GM12875 (cell line): ENCODE measurements around the gene ABHD16A.

Experiments
- H3K4me3 ChIP-seq: one replicate; pipeline ENCODE4 v1.5.1; 2011; ENCODE audit warnings: low read depth, low read length, control low read depth
- CTCF ChIP-seq: IDR thresholded peaks from 2 replicates; pipeline ENCODE4 v1.5.1; 2011; ENCODE audit warnings: low read depth, mild to moderate bottlenecking, control low read depth, inconsistent platforms, low read length, moderate library complexity, borderline replicate concordance; ENCODE audit not compliant: insufficient read depth

Gene ABHD16A

DNA sequence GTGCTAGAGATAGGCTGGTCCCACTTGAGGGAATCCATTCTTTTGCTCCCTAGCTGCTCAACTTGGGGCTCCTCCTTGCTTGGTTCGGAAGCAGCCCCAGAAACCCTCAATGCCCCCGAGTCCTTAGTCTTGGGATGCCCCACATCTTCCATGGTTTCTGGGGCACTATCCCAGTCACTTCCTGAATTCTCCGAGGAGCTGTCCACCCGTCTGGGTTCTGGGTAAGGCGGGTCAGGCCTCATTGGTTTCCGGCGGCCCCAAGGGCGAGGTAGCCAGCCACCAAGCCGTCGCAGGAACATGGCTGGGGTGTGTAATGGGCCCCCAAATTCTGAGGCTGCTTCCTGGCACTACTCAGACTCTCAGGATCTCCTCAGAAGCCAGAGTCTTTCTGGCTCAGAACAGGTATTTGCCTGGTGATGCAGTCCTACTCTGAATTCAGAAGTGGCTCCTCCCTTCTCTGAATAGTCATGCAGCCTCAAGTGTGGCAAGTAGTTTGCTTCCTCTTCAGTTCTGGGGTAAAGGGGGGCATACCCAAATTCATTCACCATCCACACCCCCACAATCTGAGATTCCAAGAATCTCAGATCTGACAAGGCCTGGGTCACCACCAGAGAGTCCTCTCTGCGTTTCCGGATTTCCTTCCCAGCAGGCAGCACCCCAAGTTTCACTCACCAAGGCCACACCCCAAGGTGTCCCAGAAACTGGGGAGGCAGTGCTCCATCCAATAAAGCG, 43.3 kb downstream of the ABHD16A start:
- no peak for TF ChIP-seq CTCF
- H3K4me3 ChIP-seq = peak overlapping the region; percentile 61

DNA sequence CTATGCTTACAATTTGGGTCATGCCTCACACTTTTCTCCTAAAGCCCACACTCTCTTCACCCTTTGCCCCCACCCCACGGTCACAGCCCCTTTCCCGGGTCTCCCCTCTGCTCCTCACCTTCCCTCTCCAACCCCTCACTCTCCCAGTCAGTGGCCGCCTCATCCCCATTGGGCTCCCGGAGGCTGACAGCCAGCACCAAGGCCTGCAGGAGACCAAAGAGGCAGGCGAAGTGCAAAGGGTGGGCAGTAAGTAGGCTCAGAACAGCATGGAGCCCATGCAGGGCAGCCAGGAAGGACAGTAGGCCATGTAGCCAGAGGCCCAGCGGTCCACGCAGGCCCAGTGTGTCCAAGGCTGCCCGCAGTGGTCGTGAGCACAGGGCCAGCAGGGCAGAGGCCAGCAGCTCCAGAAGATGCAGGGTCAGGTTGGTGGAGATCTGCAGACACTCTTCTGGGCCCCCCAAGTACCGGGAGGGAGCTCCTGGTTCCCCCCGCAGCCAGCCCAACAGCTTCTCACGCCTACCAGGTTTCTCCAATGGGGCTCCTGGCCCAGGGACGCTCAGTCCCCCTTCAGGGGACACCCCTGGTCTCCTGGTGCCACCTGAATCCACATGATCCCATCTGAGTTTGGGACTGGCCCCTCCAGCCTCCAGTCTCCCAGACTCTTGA, 44.0 kb downstream of the ABHD16A start:
- peak overlapping the region; percentile 61 for H3K4me3 ChIP-seq
- no peak for TF ChIP-seq CTCF

GRCh38 chr6:31658158-31658688, 44.9 kb downstream of the ABHD16A start:
- TF ChIP-seq CTCF = no peak
- no peak overlapping the region for H3K4me3 ChIP-seq

GRCh38 chr6:31657406-31658157, 45.5 kb downstream of the ABHD16A start:
- no peak overlapping the region for H3K4me3 ChIP-seq
- no peak for TF ChIP-seq CTCF

DNA sequence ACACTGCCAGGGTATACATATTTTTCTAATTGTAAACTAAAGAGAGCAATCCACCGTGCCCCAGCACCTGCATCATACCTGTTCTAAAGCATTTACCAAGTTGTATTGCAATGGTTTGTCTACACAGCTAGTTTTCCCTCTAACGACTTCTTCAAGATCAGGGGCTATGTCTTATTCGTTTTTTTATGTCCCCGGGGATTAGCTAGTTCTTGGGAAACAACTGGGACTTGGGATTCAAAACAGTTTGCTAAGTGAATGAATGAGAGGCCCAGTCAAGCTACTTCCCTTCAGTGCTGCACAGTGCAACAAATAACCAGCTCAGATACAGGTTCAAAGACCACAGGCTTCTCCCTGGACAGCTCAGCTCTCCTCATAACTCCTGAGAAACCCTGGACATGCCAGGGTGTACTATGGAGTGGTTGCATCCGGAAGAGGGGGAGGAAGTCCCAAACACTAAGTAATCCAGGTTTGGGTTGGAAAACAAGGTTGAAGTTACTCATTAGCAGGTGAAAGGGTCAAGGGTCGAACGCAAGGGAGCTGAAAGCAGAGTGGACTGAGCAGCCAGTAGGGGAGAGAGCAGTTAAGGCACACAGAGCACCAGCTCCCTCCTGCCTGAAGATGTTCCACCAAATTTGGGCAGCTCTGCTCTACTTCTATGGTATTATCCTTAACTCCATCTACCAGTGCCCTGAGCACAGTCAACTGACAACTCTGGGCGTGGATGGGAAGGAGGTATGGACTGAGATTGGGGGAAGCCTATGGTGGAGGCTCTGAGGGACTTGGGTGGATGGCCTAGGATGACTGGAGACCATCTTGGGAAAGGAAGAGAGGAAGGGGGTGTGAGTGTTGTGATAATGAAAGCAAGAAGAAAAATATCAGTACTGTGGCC, 47.5 kb downstream of the ABHD16A start, which contains the start of gene APOM:
APOM (plus strand) TSS at position 546 of the 889 bp plus-strand sequence; CDS start at position 619, 73 bp downstream.
- no peak for TF ChIP-seq CTCF
- H3K4me3 ChIP-seq = no peak within 1 kb of the TSS

DNA sequence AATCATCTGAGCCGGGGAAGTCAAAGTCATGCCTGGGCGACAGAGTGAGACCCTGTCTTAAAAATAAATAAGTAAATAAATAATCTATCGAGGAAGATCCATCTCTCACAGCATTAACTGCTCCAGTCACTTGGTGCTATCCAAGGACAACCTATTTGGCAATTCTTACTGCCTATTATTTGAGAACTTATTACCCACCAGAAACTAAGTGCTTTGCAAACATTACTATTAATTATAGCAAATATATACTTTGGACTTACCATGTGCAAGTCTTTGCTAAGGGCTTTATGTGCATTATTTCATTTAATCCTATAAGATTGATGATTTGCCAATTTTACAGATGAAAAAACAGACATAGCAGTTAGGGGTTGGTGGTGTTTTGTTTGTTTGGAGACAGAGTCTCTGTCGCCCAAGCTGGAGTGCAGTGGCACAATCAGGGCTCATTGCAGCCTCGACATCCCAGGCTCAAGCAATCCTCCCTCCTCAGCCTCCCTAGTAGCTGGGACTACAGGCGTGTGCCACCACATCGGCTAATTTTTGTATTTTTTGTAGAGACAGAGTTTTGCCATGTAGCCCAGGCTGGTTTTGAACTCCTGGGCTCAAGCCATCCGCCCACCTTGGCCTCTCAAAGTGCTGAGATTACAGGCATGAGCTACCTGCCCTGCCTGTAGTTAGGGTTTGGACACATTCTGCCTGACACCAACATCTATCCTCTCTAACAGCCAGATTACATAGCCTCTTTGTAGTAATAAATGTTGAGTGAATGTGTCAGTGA, 48.4 kb downstream of the ABHD16A start:
- TF ChIP-seq CTCF = no peak
- H3K4me3 ChIP-seq = no peak overlapping the region
